GM12892 (cell line): Measurements from ENCODE around the gene COLGALT1.

Source experiments
- POLR2A ChIP-seq: IDR thresholded peaks from 2 replicates; pipeline ENCODE4 v1.6.1; 2011; ENCODE audit warnings: low read depth, low read length, control low read depth
- POLR2AphosphoS5 ChIP-seq: IDR thresholded peaks from 2 replicates; pipeline ENCODE4 v1.6.1; 2011; ENCODE audit warnings: low read depth, low read length, control low read depth

DNA sequence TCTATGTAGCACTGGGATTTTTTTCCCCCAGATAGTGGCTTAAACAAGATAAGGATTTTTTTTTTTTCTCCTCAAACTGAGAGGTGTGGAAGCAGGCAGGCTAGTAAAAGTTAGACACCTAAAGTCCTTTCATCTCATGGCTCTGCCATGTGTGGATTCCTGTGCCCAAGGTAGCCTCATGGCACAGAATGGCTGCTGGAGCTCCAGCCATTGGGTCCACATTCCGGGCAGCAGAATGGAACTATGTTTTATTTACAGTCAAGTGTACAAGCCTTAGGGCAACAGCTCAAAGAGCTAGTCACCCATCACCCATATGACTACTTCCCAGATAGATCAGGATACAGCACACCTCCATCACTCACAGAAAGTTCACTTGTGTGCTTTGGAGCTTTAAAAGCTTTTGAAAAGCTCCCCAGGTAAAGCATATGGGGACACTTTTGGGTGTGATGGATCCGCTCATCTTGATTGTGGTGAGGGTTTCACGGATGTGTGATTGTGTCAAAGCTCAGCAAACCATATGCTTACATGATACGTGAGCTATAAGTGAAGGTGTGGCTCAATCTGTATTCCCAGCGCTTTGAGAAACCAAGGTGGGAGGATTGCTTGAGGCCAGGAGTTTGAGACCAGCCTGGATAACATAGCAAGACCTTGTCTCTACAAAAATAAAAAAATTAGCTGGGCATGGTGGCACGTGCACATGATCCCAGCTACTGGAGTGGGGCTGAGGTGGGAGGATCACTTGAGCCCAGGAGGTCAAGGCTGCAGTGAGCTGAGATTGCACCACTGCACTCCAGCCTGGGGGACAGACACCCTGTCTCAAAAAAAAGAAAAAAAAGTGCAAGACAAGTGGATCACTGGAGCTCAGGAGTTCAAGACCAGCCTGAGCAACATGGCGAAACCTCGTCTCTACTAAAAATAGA, 25.9 kb upstream of the COLGALT1 start:
- TF ChIP-seq POLR2A (no peak), POLR2AphosphoS5 (no peak)
